Thyroid gland (tissue), 4 donors: ENCODE data around the gene LMTK3. TPM values are rescaled to one million over a fixed set of nuclear protein-coding genes. Genes with fewer than 3 reads are reported as not detected.

Experiments used
- DNase-seq, 2 donors: peaks; one replicate each; pipeline ENCODE4 v3.0.0-alpha.2; 2019
- H3K27ac ChIP-seq, 3 donors: fragments of 200-600 bp; sonication (generic); 1 replicate in 2 of 3; 2 replicates in 1 of 3; pipeline ENCODE4 v1.5.1; 2016 to 2019; ENCODE audit warnings: mild to moderate bottlenecking in 1 of 3, moderate library complexity in 1 of 3
- H3K27me3 ChIP-seq: fragments of 200-600 bp; sonication (generic); one replicate; pipeline ENCODE4 v1.5.1; 2019
- H3K36me3 ChIP-seq, 2 donors: fragments of 200-600 bp; sonication (generic); one replicate each; pipeline ENCODE4 v1.5.1; 2016 to 2019
- H3K4me1 ChIP-seq, 2 donors: fragments of 200-600 bp; sonication (generic); one replicate each; pipeline ENCODE4 v1.5.1; 2017 to 2019
- H3K4me3 ChIP-seq, 3 donors: fragments of 200-600 bp; sonication (generic); replicated peaks in 1 of 3; 1 replicate in 2 of 3; 2 replicates in 1 of 3; pipeline ENCODE4 v1.5.1; 2016; ENCODE audit warnings: mild to moderate bottlenecking in 1 of 3
- H3K9me3 ChIP-seq: fragments of 200-600 bp; sonication (generic); one replicate; pipeline ENCODE4 v1.5.1; 2017
- POLR2A ChIP-seq, 2 donors: fragments of 450-650 bp; IDR thresholded peaks; one replicate each; pipeline ENCODE4 v1.6.1; 2017; ENCODE audit warnings: antibody characterized with exemption in 2 of 2, mild to moderate bottlenecking in 2 of 2, moderate library complexity in 1 of 2
- WGBS, 2 donors: methylation state at CpG; one replicate each; pipeline ENCODE4 v1.1.5; 2017; 5-methylcytosine and 5-hydroxymethylcytosine counted together
- intact Hi-C: fragments of 100-400 bp; cut with DNase I; formaldehyde crosslinking; loops from one replicate; pipeline ENCODE4 v1.15.1; 2023
- total RNA-seq, 4 donors: library from RNA; depleted of rRNA; stranded (reverse); fragments of >200 nt; gene quantifications; one replicate each; pipeline ENCODE4 v1.2.3, GENCODE V29; 2016
- TF ChIP-seq, protein P1 (sequence below), 6 experiments: fragments of 200-600 bp in 3 of 6; fragments of 450-650 bp in 3 of 6; sonication (generic) in 3 of 6; IDR thresholded peaks; one replicate each; pipeline ENCODE4 v1.5.1; 2016 to 2019; ENCODE audit warnings: antibody characterized with exemption in 6 of 6, mild to moderate bottlenecking in 2 of 6, inconsistent platforms in 1 of 6, moderate library complexity in 1 of 6

LMTK3 gene
- total RNA-seq, 4 donors from 2014 or later: 3.0 to 7.1 (median 4.6) TPM

DNA sequence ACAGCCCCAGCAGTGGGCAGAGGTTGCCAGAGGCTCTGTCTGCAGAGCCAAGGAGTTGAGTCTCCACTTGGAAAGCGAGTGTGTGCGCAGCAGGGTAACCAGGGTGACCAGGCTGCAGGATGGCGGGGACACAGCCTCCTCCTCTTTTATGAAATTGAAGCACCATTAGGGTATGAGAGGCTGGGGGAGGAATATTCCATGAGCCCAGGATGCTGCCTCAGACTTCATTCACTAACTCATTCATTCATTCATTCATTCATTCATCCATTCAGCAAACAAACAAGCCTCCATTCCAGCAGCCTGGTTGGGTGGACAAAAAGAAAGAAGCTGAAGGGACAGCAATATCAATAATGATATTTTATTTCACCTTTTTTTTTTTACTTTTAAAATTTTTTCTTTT lies 6.6 kb upstream of the LMTK3 start:
- no peaks in the 10 kb centered on the region for H3K9me3 ChIP-seq
- H3K27ac ChIP-seq: no peak overlapping the region
- WGBS, 2 donors: 86 to 96% methylated on average over 3 of the region's 3 CpGs
- peaks cover 0 to 2% of the 10 kb centered on the region in 2 donors for H3K4me1 ChIP-seq
- no peak overlapping the region for H3K4me3 ChIP-seq
- no peaks in the 10 kb centered on the region for H3K27me3 ChIP-seq
- H3K36me3 ChIP-seq: no peaks in the 10 kb centered on the region
- DNase-seq: no peak
- TF ChIP-seq, protein P1, sequence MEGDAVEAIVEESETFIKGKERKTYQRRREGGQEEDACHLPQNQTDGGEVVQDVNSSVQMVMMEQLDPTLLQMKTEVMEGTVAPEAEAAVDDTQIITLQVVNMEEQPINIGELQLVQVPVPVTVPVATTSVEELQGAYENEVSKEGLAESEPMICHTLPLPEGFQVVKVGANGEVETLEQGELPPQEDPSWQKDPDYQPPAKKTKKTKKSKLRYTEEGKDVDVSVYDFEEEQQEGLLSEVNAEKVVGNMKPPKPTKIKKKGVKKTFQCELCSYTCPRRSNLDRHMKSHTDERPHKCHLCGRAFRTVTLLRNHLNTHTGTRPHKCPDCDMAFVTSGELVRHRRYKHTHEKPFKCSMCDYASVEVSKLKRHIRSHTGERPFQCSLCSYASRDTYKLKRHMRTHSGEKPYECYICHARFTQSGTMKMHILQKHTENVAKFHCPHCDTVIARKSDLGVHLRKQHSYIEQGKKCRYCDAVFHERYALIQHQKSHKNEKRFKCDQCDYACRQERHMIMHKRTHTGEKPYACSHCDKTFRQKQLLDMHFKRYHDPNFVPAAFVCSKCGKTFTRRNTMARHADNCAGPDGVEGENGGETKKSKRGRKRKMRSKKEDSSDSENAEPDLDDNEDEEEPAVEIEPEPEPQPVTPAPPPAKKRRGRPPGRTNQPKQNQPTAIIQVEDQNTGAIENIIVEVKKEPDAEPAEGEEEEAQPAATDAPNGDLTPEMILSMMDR (IDR thresholded peaks at IDR 0.05): no peak
- no peak for TF ChIP-seq POLR2A (IDR thresholded peaks at IDR 0.05)
- intact Hi-C loops: no loop called here

DNA sequence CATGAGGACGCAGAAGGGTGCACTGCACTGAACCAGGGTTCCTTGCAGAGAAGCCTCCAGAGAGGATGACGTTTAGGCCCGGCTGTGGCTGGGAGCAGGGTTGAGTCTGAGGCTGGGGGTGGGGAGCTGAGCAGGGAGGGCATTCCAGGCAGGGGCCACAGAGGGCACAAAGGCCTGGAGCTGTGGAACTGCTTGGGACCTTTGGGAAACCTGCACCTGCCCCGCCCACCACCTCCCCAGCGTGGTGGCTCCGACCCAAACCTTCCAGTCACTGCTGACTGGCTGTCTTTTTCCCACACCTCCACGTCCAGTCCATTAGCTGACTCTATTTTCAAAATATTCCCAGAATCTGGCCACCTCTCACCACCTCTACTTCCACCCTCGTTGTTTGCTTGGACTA lies 4.9 kb upstream of the LMTK3 start:
- no peak for TF ChIP-seq POLR2A (IDR thresholded peaks at IDR 0.05)
- TF ChIP-seq, protein P1 (IDR thresholded peaks at IDR 0.05): no peak
- intact Hi-C loops: no loop called here
- Histone ChIP-seq H3K4me3 (no peak overlapping the region), H3K36me3 (no peaks in the 10 kb centered on the region), H3K4me1 (peaks cover 0 to 4% of the 10 kb centered on the region in 2 donors), H3K9me3 (no peaks in the 10 kb centered on the region), H3K27ac (no peak overlapping the region), H3K27me3 (no peaks in the 10 kb centered on the region)
- DNase-seq: no peak
- WGBS, 2 donors: 71 to 76% methylated on average over 8 of the region's 8 CpGs

DNA sequence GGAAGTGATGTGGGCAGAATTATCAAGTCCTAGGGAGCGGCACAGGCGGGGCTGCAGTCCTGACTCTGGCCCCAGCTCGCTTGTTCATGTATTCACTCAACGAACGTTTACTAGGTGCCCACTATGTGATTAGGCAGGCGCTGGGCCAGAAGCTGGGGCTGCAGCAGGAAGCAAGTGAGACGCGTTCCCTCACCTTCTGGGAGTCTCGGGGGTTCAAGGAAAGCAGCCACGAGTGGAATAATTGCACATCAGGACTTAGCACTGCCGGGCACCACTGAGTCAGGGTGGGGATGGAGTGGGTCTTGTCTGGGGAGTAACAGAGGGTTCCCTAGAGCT lies 2.5 kb upstream of the LMTK3 start:
- H3K4me1 ChIP-seq: peaks cover 7 to 9% of the 10 kb centered on the region in 2 donors
- H3K27ac ChIP-seq: no peak overlapping the region
- no peaks in the 10 kb centered on the region for H3K9me3 ChIP-seq
- no peak for DNase-seq
- 34 to 38% methylated on average over 5 to 11 of the region's 11 CpGs for WGBS, 2 donors
- intact Hi-C loops: no loop called here
- H3K4me3 ChIP-seq: no peak overlapping the region
- TF ChIP-seq POLR2A (IDR thresholded peaks at IDR 0.05): no peak
- TF ChIP-seq, protein P1 (IDR thresholded peaks at IDR 0.05): no peak
- no peaks in the 10 kb centered on the region for H3K36me3 ChIP-seq
- H3K27me3 ChIP-seq: no peaks in the 10 kb centered on the region

DNA sequence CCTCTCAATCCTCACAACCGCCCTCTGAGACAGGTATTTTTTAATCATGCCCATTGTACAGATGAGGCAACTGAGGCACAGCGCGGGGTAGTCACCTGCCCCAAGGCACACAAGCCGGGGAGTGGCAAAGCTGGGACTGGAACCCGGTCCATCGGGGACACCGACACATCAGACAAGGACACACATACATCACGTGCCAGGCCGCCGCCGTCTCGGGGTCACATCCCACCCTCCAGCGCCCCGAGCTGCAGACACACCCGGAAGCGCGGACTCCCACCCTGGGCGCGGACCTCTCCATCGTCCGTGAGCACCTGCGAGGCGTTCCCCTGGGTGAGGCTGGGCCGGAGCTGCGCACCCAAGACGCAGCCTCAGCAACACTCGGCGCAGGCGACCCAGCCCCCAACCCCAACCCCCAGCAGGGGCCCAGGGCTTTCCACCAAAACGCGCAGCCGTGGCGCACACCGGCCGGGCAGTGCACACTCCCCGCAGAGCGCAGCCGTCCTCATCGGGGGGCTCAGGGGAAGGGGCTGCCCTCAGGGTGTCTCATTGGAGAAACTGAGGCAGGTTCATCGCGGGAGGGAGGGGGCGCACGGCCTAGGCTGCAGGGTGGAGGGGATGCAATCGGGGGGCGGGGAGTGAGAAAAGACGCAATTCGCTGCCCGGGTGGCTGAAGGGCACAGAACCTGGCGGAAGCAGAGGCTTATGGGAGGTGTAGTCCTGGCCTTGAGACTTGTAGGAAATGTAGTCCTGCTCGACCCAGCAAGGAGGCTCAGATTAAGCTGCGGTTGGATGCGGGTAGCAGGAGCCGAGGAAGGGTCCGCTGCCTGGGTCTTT lies 1.9 kb upstream of the LMTK3 start:
- Histone ChIP-seq H3K4me1 (peaks cover 7 to 9% of the 10 kb centered on the region in 2 donors), H3K27ac (no peak overlapping the region), H3K4me3 (peak overlapping the region; percentile 58 to 88 (median 65)), H3K27me3 (no peaks in the 10 kb centered on the region), H3K9me3 (no peaks in the 10 kb centered on the region), H3K36me3 (no peaks in the 10 kb centered on the region)
- 5 to 9% methylated on average over 22 to 26 of the region's 54 CpGs for WGBS, 2 donors
- intact Hi-C loops: no loop called here
- TF ChIP-seq POLR2A (IDR thresholded peaks at IDR 0.05): no peak
- TF ChIP-seq, protein P1 (IDR thresholded peaks at IDR 0.05): no peak
- DNase-seq: peak; percentile 69 to 73

DNA sequence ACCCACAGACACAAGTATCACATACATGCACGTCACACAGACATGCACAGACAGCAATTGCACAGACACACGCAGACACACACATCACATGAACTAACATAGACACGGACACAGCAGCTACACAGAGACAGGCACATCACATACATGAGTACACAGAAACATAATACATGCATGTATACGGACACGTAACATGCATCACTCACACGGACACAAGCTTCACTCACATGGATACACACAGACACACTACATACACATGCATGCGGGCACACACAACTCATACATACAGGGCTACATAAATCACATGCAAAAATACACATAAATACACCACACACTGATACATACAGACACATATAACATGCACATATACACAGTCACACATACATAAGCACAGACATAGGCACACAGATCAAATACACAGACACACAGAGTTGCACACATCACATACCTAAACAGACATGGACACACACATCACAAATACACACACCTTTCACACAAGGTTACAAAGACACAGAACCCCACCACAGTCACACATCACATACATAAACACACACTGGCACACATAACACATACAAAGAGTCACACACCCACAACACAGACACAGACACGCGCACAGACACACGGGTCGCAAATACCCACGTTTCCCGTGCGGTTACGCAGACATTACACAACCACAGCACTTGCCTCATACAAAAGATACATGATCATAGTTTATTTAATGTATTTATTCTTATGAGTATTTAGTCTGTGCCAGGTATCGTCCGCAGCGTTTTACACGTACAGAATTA lies 1.1 kb upstream of the LMTK3 start:
- DNase-seq: no peak
- Histone ChIP-seq H3K4me1 (peaks cover 7 to 9% of the 10 kb centered on the region in 2 donors), H3K27me3 (no peaks in the 10 kb centered on the region), H3K9me3 (no peaks in the 10 kb centered on the region), H3K36me3 (no peaks in the 10 kb centered on the region), H3K4me3 (no peak overlapping the region), H3K27ac (no peak overlapping the region)
- intact Hi-C loops: no loop called here
- 49 to 54% methylated on average over 19 of the region's 19 CpGs for WGBS, 2 donors
- TF ChIP-seq, protein P1 (IDR thresholded peaks at IDR 0.05): no peak
- TF ChIP-seq POLR2A (IDR thresholded peaks at IDR 0.05): no peak
